ENCODE data around the gene AIRE. TPM values are rescaled to one million over a fixed set of nuclear protein-coding genes. Genes with fewer than 3 reads are reported as not detected.
A peak's percentile ranks its signal among the peaks of the same experiment; 100 is the strongest.

AIRE gene
- total RNA-seq, 1 donor from 2014 or later, result not detected

GRCh38 chr21:44269090-44269489 lies 16.6 kb upstream of the AIRE start:
- Histone ChIP-seq H2AFZ (replicated peaks) (no peak overlapping the region), H3K9me3 (ENCODE audit: low read depth) (no peaks in the 10 kb centered on the region), H3K4me1 (no peaks in the 10 kb centered on the region), H3K79me2 (ENCODE audit: low read depth) (no peaks in the 10 kb centered on the region), H4K20me1 (ENCODE audit: low read depth) (no peaks in the 10 kb centered on the region), H3K36me3 (no peaks in the 10 kb centered on the region), H3K27me3 (no peaks in the 10 kb centered on the region), H3K9ac (no peak overlapping the region), H3K4me2 (no peak overlapping the region), H3K27ac (no peak overlapping the region), H3K4me3 (no peak overlapping the region), H3F3A (ENCODE audit: low read depth) (peaks cover 6% of the 10 kb centered on the region)
- Mint-ChIP-seq H3K36me3 (no peaks in the 10 kb centered on the region), H3K27me3 (ENCODE audit: insufficient read depth, low read depth) (peaks cover 8% of the 10 kb centered on the region), H3K27ac (no peak overlapping the region), H3K4me1 (peaks cover 5% of the 10 kb centered on the region), H3K4me3 (no peak overlapping the region), H3K9me3 (no peaks in the 10 kb centered on the region)
- TF ChIP-seq CTCF (IDR thresholded peaks at IDR 0.05), result no peak
- no peak for TF ChIP-seq EZH2 (IDR thresholded peaks at IDR 0.05)
- TF ChIP-seq EZH2phosphoT487 (IDR thresholded peaks at IDR 0.05), result no peak
- no peak for DNase-seq (ENCODE audit: low spot score)

- H3K36me3 Mint-ChIP-seq, result no peaks in the 10 kb centered on the region
- peaks cover 5% of the 10 kb centered on the region for H3K4me1 Mint-ChIP-seq
- no peaks in the 10 kb centered on the region for H3F3A ChIP-seq (ENCODE audit: low read depth)
- H3K9me3 Mint-ChIP-seq, result no peaks in the 10 kb centered on the region
- no peak overlapping the region for H3K27ac ChIP-seq
- DNase-seq (ENCODE audit: low spot score), result no peak
- H3K27ac Mint-ChIP-seq, result no peak overlapping the region
- no peaks in the 10 kb centered on the region for H3K4me1 ChIP-seq
- no peaks in the 10 kb centered on the region for H4K20me1 ChIP-seq (ENCODE audit: low read depth)
- H3K9ac ChIP-seq, result no peak overlapping the region
- peak overlapping the region; percentile 76 for H2AFZ ChIP-seq (replicated peaks)
- H3K27me3 ChIP-seq, result no peaks in the 10 kb centered on the region
- H3K4me3 Mint-ChIP-seq, result no peak overlapping the region
- no peaks in the 10 kb centered on the region for H3K79me2 ChIP-seq (ENCODE audit: low read depth)
- H3K27me3 Mint-ChIP-seq (ENCODE audit: insufficient read depth, low read depth), result peaks cover 10% of the 10 kb centered on the region
- no peak overlapping the region for H3K4me3 ChIP-seq
- TF ChIP-seq EZH2 (IDR thresholded peaks at IDR 0.05) (no peak), EZH2phosphoT487 (IDR thresholded peaks at IDR 0.05) (no peak), CTCF (IDR thresholded peaks at IDR 0.05) (no peak)
- H3K36me3 ChIP-seq, result no peaks in the 10 kb centered on the region
- H3K9me3 ChIP-seq (ENCODE audit: low read depth), result no peaks in the 10 kb centered on the region
- H3K4me2 ChIP-seq, result no peak overlapping the region
Measured at GRCh38 chr21:44271558-44272283, 14.0 kb upstream of the AIRE start.

GRCh38 chr21:44272284-44272858 lies 13.3 kb upstream of the AIRE start:
- peak overlapping the region; percentile 76 for H2AFZ ChIP-seq (replicated peaks)
- H3K9ac ChIP-seq, result no peak overlapping the region
- no peaks in the 10 kb centered on the region for H3K79me2 ChIP-seq (ENCODE audit: low read depth)
- H3K9me3 ChIP-seq (ENCODE audit: low read depth), result no peaks in the 10 kb centered on the region
- no peak for DNase-seq (ENCODE audit: low spot score)
- H3K27ac Mint-ChIP-seq, result no peak overlapping the region
- peaks cover 5% of the 10 kb centered on the region for H3K4me1 Mint-ChIP-seq
- no peaks in the 10 kb centered on the region for H3K36me3 Mint-ChIP-seq
- H3K4me1 ChIP-seq, result no peaks in the 10 kb centered on the region
- no peak overlapping the region for H3K4me2 ChIP-seq
- H4K20me1 ChIP-seq (ENCODE audit: low read depth), result no peaks in the 10 kb centered on the region
- H3K36me3 ChIP-seq, result no peaks in the 10 kb centered on the region
- no peak for TF ChIP-seq EZH2phosphoT487 (IDR thresholded peaks at IDR 0.05)
- TF ChIP-seq EZH2 (IDR thresholded peaks at IDR 0.05), result no peak
- no peak for TF ChIP-seq CTCF (IDR thresholded peaks at IDR 0.05)
- H3K4me3 Mint-ChIP-seq, result no peak overlapping the region
- H3K27ac ChIP-seq, result no peak overlapping the region
- H3K4me3 ChIP-seq, result no peak overlapping the region
- H3K9me3 Mint-ChIP-seq, result peaks cover 2% of the 10 kb centered on the region
- H3F3A ChIP-seq (ENCODE audit: low read depth), result no peaks in the 10 kb centered on the region
- peaks cover 10% of the 10 kb centered on the region for H3K27me3 Mint-ChIP-seq (ENCODE audit: insufficient read depth, low read depth)
- H3K27me3 ChIP-seq, result no peaks in the 10 kb centered on the region
